Measurements from ENCODE around the gene RUNX3.

RUNX3 gene

GRCh38 chr1:24927988-24928688 is 1.9 kb downstream of the RUNX3 start:
- no peak for DNase-seq

- DNase-seq, result no peak
Observed at GRCh38 chr1:24927473-24927872, 2.6 kb downstream of the RUNX3 start.

DNA sequence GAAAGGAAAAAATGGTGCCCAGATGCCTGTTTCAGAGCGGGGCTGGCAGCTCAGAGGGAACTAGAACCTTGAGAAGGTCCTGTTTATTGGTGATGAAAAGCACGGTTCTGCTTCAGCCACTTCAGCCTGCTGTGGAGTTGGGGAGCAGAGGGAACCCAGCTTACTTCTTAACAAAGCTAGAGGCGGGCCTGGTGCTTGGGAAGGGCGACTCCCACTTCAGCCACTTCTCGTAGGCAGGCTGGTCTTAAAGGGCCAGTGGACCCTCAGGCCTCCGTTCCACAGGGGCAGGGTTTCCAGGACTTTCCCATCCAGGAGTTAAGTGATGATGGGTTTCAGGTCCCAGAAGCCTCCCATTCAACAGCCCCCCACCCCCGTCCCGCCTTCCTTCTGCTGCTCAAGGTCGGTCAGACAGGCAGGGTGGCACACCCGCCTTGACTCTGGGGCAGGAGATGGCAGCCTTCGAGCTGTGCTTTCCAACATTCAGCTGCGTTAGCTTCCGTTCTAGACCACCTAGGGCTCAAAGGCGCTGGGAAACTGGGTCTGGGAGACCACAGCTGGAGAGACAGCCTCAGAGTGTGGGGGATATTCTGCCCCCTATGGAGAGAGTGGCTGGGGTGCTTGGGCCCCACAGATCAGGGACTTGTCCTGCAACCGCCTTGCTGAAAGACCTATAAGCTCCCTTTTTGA is 3.4 kb downstream of the RUNX3 start:
- DNase-seq, result no peak

GRCh38 chr1:24925963-24926362 is 4.1 kb downstream of the RUNX3 start:
- DNase-seq, result no peak

GRCh38 chr1:24925082-24925779 is 4.8 kb downstream of the RUNX3 start:
- DNase-seq, result no peak

GRCh38 chr1:24923485-24924113 is 6.5 kb downstream of the RUNX3 start:
- no peak for DNase-seq

GRCh38 chr1:24921938-24922662 is 8.0 kb downstream of the RUNX3 start:
- DNase-seq, result no peak

GRCh38 chr1:24921412-24921811 is 8.7 kb downstream of the RUNX3 start:
- no peak for DNase-seq

- no peak for DNase-seq
Observed at GRCh38 chr1:24920533-24920925, 9.5 kb downstream of the RUNX3 start.

DNA sequence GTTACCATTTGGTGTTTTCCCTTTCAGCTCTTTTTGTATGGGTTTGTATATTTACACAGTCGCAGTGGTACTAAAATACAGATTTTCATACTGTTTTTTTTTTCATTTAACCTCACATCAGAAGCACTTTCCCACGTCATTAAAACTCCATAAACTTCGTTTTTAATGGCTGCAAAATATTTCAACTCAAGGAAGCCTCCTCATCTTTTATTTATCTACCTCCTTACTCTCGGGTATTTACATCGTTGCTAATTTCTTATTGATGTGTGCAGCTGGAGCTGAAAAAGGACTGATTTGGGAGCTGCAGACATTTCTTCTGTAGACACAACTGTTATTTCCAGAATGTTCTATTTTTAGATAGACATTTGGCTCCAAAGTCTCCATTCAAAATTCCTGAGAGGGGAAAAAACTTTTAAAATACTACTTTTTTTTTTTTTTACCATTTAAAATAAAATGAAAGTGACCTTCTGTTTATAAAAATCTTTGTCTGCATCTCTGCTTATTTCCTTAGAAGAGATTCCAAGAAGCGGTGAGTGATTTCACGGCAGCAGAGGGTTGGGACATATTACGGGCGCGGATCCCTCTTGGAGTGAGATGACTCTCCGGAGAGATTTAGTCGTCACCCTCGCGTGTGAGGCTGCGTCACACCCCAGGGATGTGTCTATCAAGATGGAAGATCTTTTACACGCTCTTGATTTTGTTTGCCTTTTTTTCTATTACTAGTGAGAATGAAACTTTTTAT is 10.1 kb downstream of the RUNX3 start:
- DNase-seq, result no peak

DNA sequence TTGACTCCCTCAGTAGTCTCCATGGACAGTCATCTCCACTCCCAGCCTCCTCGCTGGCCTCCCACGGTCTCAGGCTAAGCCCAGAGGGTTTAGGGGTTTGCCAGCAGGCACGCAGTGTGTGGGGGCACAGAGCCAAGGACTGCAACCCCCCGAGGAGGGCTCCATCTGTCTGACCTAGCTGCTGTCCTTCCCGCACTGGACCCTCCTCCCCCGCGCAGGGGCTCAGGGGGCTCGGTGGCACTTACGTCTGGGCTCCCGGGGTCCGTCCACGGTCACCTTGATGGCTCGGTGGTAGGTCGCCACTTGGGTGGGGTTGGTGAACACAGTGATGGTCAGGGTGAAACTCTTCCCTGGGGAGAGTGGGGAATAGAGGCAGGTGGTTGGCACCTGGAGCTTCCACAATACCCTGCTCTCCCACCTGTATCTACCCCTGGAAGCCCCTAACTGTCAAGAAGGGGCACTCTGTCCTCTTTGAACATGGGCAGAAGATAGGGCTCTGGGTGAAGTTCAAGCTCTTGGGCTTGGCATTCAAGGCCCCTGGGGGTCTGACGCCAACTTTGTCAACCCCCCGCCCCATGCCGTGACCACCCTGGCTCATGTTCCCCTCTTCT is 11.0 kb downstream of the RUNX3 start:
- no peak for DNase-seq

DNA sequence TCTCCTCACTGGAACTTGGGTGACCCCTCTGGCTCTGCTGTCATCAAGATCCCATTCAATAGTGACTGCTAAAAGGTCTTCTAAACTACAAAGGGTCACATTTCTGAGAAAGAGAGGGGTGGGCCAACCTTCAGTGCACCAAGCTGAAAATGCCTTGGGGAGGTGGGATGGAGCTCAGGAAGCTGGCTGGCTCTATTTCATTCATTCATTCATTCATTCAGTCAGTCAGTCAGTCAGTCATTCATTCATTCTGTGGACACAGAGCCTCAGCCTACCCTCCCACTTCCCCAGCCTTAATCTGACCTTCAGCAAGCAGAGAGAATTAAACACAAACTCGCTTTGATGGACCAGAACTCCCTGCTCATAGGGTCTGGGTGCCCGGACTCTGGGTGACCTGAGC is 11.7 kb downstream of the RUNX3 start:
- no peak for DNase-seq

DNA sequence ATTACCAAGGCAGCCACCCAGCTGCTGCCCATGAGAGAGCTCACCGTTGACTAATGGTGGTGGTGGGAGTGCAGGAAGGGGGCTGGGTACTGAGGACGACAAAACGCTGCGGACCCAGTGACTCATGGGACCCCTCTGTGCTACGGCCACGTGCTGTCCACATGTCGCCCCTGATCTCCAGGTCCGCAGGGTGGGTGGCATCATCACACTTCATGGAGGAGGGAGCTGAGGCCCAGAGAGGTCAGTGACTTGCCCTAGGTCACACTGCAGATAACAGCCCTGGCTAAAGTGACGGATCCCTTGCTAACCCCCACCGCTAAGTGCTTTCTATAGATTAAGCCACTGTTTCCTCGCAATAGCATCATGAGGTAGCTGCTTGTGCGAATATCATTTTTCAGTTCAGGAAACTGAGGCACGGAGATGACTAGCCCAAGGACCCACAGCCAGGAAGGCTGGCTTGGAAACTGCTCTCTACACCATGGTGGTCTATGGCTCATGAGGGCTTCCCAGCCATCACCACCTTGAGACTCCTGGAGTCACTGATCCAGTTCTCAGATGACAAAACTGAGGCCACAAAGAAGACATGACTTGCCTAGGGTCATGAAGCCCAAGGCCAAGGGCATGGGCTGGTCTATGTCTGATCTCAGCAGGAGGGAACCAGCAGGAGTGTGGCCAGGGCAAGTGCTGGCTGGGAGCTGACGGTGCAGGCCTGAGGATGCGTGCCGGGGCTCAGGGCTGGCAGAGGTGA is 12.6 kb downstream of the RUNX3 start:
- no peak for DNase-seq

DNA sequence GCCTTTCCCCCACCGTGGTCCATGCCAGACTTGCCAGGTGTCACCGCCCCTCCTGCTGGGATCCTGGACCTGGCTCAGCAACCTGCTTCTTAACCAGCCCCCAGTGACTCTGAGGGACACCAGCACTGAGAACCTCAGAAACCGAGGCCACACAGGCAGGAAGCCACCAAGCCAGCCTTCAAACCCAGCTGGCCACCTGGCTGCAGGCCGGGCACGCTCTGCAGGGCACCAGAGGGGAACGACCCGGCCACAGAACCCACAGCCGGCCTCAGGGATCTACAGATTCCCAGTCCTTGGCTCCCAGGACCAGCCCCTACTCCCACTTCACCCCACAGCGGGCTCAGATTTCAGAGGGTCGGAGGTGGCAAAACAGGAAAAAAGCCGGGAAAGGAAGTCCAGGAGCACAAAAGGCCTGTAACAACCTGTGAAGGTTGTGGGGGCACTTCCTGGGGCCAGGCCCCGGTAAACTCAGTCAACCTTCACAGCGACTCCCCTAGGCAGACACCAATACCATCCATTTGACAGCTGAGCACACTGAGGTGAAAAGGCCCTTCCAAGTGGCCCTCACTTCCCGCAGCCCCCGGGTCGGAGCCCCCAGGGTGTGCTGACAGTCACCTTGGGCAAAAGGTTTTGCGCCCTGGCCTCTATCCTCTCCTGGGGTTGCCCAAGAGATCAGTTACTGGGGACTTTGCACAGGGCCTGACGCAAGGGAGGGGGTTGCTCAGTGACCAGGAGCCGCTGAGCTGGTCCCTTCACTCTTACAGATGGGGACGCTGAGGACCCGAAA is 14.1 kb downstream of the RUNX3 start:
- DNase-seq, result no peak

DNA sequence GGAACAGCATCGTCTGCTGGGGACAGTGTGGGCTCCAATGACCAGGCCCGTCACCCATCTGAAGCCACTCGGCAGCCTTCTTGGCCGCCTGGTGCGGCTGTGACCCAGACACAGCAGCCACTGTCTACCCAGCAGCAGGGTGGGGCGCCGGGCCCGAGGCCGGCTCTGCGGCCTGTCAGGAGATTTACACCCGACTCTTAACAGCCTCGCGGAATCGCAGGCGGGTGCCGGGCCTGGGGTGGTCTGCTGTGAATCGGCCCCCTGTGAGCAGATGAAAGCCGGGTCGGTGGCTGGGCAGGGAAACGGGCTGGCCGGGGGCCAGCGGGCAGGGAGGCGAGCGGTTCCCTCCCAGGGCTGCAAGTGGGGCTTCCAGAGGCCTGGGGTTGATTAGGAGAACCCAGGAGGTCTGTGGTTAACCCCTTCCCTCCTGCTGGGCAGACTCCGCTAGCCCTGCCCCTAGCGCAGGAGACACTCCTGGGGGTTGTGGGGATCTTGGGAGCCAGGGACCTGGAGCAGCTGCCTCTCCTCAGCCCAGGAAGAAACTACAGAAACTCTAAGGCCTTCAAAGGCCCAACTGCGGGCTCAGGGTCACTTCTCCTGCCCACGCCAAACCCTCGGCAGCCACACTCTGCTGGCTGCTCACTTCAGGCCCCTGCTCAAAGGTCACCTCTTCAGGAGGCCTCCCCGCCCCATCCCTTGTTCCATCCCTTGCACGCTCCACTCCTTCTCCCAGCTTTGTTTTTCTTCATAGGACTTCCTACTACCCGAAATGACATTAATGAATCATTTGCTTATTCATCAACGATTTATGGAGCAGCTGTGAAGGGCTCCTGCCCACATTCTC is 15.6 kb downstream of the RUNX3 start:
- no peak for DNase-seq

DNA sequence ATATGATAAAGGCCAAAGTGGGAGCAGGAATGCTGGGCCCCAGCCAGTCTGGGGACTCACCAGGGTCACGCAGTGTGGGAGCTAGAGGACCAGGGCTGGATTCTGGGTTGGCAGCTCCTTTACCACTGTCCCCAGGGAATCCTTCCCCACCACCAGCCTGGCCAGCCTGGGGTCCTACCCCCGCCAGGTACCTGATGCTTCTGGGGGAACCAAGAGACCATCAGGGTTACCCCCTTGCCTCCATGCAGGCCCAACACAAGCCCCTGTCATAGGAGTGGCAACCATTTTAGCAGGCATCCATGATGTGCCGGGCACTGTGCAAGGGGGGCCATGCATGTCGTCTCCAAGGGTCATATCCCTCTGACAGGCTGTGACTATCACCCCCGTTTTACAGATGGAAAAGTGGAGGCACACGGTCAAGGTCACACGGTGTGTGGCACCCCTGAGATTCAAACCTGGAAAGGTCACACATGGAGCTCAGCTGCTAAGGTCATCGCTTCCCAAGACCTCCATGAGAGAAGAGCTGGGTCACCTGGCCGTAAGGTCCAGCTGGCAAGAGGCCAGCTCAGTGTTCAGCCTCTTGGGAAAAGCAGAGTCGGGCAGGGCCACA is 16.4 kb downstream of the RUNX3 start:
- no peak for DNase-seq

DNA sequence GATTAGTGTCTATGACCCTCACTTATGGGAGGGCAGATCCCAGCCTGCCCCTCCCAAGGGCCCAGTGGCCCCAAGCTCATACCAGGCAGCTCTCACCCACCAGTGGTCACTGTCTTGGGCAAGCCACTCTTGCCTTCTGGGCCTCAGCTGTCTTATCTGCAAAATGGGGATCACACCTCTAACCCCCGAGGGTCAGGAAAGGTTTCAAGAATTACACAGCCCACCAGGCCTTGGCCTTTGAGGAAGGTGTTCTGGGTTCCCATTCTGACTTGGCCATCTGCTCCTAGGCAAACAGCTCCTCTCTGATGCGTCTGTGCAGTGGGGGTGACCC is 16.8 kb downstream of the RUNX3 start:
- no peak for DNase-seq

GRCh38 chr1:24912376-24913273 is 17.5 kb downstream of the RUNX3 start:
- no peak for DNase-seq
